ENCODE data around the gene RPGRIP1L.

DNA sequence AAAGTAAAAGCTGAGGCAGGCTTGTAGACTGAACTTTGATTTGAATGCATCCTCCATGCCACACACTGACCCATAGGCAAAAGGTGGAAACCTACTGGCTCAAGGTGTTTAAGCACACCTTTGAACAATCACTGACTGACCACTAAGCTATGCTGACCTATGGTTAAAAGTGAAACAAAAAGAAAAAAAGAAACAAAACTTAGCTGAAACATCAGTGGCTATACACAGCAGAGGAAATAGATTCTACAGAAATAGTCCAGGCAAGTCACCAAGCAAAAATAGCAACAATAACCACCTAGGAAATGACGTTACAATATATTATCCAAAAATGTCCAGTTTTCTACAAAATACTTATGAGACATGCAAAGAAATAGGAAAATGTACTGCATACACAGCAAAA is 60.2 kb downstream of the RPGRIP1L start:
- TF ChIP-seq CTCF (IDR thresholded peaks at IDR 0.05) (no peak), POLR2AphosphoS5 (IDR thresholded peaks at IDR 0.05) (no peak)

Data from prostate gland (tissue), 2 donors.